Esophagus squamous epithelium (tissue), 4 donors: ENCODE data around the gene SERPINH1.

Experiments used
- POLR2A ChIP-seq, 4 donors: fragments of 450-650 bp; IDR thresholded peaks; one replicate each; pipeline ENCODE4 v1.6.1; 2017; ENCODE audit warnings: antibody characterized with exemption in 4 of 4, mild to moderate bottlenecking in 4 of 4, moderate library complexity in 3 of 4
- TF ChIP-seq, protein P1 (sequence below), 6 experiments: fragments of 450-650 bp in 4 of 6; fragments of 200-600 bp in 2 of 6; sonication (generic) in 2 of 6; IDR thresholded peaks; one replicate each; pipeline ENCODE4 v1.5.1; 2016 to 2019; ENCODE audit warnings: antibody characterized with exemption in 6 of 6, mild to moderate bottlenecking in 4 of 6, moderate library complexity in 4 of 6

GRCh38 chr11:75548595-75549272, 13.3 kb upstream of the SERPINH1 start:
- TF ChIP-seq, protein P1, sequence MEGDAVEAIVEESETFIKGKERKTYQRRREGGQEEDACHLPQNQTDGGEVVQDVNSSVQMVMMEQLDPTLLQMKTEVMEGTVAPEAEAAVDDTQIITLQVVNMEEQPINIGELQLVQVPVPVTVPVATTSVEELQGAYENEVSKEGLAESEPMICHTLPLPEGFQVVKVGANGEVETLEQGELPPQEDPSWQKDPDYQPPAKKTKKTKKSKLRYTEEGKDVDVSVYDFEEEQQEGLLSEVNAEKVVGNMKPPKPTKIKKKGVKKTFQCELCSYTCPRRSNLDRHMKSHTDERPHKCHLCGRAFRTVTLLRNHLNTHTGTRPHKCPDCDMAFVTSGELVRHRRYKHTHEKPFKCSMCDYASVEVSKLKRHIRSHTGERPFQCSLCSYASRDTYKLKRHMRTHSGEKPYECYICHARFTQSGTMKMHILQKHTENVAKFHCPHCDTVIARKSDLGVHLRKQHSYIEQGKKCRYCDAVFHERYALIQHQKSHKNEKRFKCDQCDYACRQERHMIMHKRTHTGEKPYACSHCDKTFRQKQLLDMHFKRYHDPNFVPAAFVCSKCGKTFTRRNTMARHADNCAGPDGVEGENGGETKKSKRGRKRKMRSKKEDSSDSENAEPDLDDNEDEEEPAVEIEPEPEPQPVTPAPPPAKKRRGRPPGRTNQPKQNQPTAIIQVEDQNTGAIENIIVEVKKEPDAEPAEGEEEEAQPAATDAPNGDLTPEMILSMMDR (IDR thresholded peaks at IDR 0.05): no peak
- TF ChIP-seq POLR2A (IDR thresholded peaks at IDR 0.05): no peak
